ENCODE measurements around the gene C13orf46. TPM values are rescaled to one million over a fixed set of nuclear protein-coding genes. Genes with fewer than 3 reads are reported as not detected.

The C13orf46 gene
- total and polyA plus RNA-seq, 2 of the 8 experiments (the other 6 are each of a cell fraction or from before 2014, with no cell fraction given), result 0.23 to 0.28 TPM

GRCh38 chr13:114009590-114010400 lies 35.9 kb upstream of the C13orf46 start:
- no peak overlapping the region for H4K91ac ChIP-seq (replicated peaks; ENCODE audit: insufficient read length, low read length)
- peaks cover 0 to 3% of the 10 kb centered on the region in 2 experiments for H4K20me1 ChIP-seq (replicated peaks in 1 of 2; ENCODE audit: control insufficient read depth in 1 of 2, insufficient read depth in 2 of 2, low read length in 2 of 2)
- no peaks in the 10 kb centered on the region for H3K79me2 ChIP-seq (ENCODE audit: control insufficient read depth in 1 of 2, insufficient read depth in 2 of 2, low read length in 2 of 2)
- no peak for DNase-seq (ENCODE audit: low read depth in 1 of 2, low spot score in 2 of 2)
- no peaks in the 10 kb centered on the region for H3K4me1 ChIP-seq (replicated peaks in 1 of 4; ENCODE audit: control insufficient read depth in 3 of 4, insufficient read depth in 4 of 4, low read length in 3 of 4)
- no peak overlapping the region for H2BK20ac ChIP-seq (ENCODE audit: low read length)
- no peaks in the 10 kb centered on the region for H3K36me3 ChIP-seq (ENCODE audit: control insufficient read depth in 2 of 4, insufficient read depth in 4 of 4, low read length in 3 of 4)
- H3K4me3 ChIP-seq (ENCODE audit: extremely low read depth in 1 of 4, insufficient read depth in 2 of 4, low read depth in 3 of 4, low read length in 4 of 4), result no peak overlapping the region
- H4K5ac ChIP-seq (ENCODE audit: insufficient read length, low read depth, low read length), result no peak overlapping the region
- no peak overlapping the region for H2BK120ac ChIP-seq (replicated peaks; ENCODE audit: low read depth, low read length)
- H2AK5ac ChIP-seq (ENCODE audit: low read depth, low read length), result no peak overlapping the region
- no peak overlapping the region for H2BK15ac ChIP-seq (ENCODE audit: low read length)
- ChIA-PET POLR2A (ENCODE audit: partially characterized antibody) (no interaction called here), CTCF (ENCODE audit: partially characterized antibody) (interaction anchor here (0.6 kb wide), 1 partner anchor 145 kb away, joined by 3 read pairs; no protein-coding TSS in a partner anchor)
- WGBS, 2 experiments (ENCODE audit: extremely low coverage in 1 of 2, insufficient coverage in 1 of 2, insufficient read length in 1 of 2, insufficient replicate concordance in 2 of 2, low coverage in 1 of 2, low lambda C conversion rate in 2 of 2, missing lambda C conversion rate in 1 of 2), result 89% methylated on average over 31 of the region's 31 CpGs; no CpG with 5 or more reads in 1 of the 2 experiments
- no peak overlapping the region for H2BK5ac ChIP-seq (ENCODE audit: low read depth, low read length)
- H4K8ac ChIP-seq (ENCODE audit: extremely low read depth, insufficient read depth, low read length), result 0 out of 2 replicates have a peak overlapping the region, but pooled peaks have one; percentile 5
- H3K4me2 ChIP-seq (ENCODE audit: insufficient read depth in 1 of 2, low read depth in 2 of 2, low read length in 2 of 2), result no peak overlapping the region
- H3K14ac ChIP-seq (ENCODE audit: insufficient read length), result no peak overlapping the region
- H3K23ac ChIP-seq (ENCODE audit: insufficient read length), result no peak overlapping the region
- H3K23me2 ChIP-seq (ENCODE audit: low read depth, low read length), result peaks cover 5% of the 10 kb centered on the region; the same call in 1 of the 2 replicates
- H2AFZ ChIP-seq (ENCODE audit: low read length), result no peak overlapping the region
- H3K18ac ChIP-seq (ENCODE audit: extremely low read depth, low read length), result no peak overlapping the region
- H3K9ac ChIP-seq (replicated peaks in 1 of 4; ENCODE audit: extremely low read depth in 1 of 4, low read depth in 3 of 4, low read length in 3 of 4), result no peak overlapping the region
- H3K56ac ChIP-seq (replicated peaks; ENCODE audit: insufficient read length, low read depth, low read length), result no peak overlapping the region
- H3K27ac ChIP-seq (ENCODE audit: low read depth, low read length), result no peak overlapping the region
- no peaks in the 10 kb centered on the region for H3K79me1 ChIP-seq (ENCODE audit: low read depth, low read length)
- FAIRE-seq, result no peak
- no peaks in the 10 kb centered on the region for H3K27me3 ChIP-seq (replicated peaks in 1 of 4; ENCODE audit: control insufficient read depth in 3 of 4, extremely low read depth in 1 of 4, insufficient read depth in 3 of 4, low read length in 3 of 4)
- no peak for TF ChIP-seq CBX8 (IDR thresholded peaks at IDR 0.05; ENCODE audit: borderline replicate concordance, low read depth, low read length)
- TF ChIP-seq RFX5 (IDR thresholded peaks at IDR 0.05; ENCODE audit: borderline replicate concordance, low read depth, low read length), result no peak
- no peak overlapping the region for H3K4ac ChIP-seq (replicated peaks; ENCODE audit: insufficient read length, low read depth, low read length)
- H2BK12ac ChIP-seq (ENCODE audit: low read depth, low read length), result no peak overlapping the region
- no peaks in the 10 kb centered on the region for H3K9me3 ChIP-seq (ENCODE audit: insufficient read depth in 2 of 2, low read depth in 1 of 2, low read length in 1 of 2)

Data from H1 (cell line).